ENCODE results near the gene OGN. TPM values are rescaled to one million over a fixed set of nuclear protein-coding genes. Genes with fewer than 3 reads are reported as not detected.

Gene OGN
- total and polyA plus RNA-seq, 2 of the 13 experiments (the other 11 are each of a cell fraction or from before 2014, with no cell fraction given) = not detected

DNA sequence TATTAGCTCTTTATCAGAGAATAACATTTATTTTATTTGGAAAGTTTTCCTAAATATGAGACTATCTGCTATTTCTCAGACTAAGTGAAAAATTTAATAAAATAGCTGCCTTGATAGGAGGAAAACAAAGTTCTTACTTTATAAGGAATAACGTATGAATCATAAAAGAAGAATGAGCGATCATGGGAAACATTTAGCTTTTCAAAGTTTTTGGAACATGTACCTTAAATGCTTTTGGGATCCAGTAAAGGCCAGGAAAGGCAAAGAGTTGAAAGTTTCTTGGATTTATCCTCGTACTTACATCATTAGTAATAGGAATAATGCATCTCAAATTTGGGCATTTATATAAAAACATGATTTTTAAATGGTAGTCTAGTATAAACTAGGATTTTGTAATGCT, 19.4 kb downstream of the OGN start (continued):
- TF ChIP-seq, protein P1, sequence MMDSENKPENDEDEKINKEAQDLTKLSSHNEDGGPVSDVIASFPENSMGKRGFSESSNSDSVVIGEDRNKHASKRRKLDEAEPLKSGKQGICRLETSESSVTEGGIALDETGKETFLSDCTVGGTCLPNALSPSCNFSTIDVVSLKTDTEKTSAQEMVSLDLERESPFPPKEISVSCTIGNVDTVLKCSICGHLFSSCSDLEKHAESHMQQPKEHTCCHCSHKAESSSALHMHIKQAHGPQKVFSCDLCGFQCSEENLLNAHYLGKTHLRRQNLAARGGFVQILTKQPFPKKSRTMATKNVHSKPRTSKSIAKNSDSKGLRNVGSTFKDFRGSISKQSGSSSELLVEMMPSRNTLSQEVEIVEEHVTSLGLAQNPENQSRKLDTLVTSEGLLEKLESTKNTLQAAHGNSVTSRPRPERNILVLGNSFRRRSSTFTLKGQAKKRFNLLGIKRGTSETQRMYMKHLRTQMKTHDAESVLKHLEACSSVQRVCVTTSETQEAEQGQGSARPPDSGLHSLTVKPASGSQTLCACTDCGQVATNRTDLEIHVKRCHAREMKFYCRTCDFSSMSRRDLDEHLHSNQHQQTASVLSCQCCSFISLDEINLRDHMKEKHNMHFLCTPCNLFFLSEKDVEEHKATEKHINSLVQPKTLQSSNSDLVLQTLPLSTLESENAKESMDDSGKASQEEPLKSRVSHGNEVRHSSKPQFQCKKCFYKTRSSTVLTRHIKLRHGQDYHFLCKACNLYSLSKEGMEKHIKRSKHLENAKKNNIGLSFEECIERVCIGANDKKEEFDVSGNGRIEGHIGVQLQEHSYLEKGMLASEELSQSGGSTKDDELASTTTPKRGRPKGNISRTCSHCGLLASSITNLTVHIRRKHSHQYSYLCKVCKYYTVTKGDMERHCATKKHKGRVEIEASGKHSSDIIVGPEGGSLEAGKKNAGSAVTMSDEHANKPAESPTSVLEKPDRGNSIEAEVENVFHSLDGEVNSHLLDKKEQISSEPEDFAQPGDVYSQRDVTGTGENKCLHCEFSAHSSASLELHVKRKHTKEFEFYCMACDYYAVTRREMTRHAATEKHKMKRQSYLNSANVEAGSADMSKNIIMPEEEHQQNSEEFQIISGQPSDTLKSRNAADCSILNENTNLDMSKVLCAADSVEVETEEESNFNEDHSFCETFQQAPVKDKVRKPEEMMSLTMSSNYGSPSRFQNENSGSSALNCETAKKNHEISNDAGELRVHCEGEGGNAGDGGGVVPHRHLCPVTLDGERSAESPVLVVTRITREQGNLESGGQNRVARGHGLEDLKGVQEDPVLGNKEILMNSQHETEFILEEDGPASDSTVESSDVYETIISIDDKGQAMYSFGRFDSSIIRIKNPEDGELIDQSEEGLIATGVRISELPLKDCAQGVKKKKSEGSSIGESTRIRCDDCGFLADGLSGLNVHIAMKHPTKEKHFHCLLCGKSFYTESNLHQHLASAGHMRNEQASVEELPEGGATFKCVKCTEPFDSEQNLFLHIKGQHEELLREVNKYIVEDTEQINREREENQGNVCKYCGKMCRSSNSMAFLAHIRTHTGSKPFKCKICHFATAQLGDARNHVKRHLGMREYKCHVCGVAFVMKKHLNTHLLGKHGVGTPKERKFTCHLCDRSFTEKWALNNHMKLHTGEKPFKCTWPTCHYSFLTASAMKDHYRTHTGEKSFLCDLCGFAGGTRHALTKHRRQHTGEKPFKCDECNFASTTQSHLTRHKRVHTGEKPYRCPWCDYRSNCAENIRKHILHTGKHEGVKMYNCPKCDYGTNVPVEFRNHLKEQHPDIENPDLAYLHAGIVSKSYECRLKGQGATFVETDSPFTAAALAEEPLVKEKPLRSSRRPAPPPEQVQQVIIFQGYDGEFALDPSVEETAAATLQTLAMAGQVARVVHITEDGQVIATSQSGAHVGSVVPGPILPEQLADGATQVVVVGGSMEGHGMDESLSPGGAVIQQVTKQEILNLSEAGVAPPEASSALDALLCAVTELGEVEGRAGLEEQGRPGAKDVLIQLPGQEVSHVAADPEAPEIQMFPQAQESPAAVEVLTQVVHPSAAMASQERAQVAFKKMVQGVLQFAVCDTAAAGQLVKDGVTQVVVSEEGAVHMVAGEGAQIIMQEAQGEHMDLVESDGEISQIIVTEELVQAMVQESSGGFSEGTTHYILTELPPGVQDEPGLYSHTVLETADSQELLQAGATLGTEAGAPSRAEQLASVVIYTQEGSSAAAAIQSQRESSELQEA (CRISPR knock-in tag; IDR thresholded peaks at IDR 0.05; ENCODE audit: not compliant biosample characterization) = no peak
- TF ChIP-seq ZMYM2 (CRISPR knock-in tag; IDR thresholded peaks at IDR 0.05) (no peak), E2F5 (CRISPR knock-in tag; conservative IDR thresholded peaks at IDR 0.05) (no peak), SATB2 (CRISPR knock-in tag; IDR thresholded peaks at IDR 0.05) (no peak), SP140L (CRISPR knock-in tag; IDR thresholded peaks at IDR 0.05; ENCODE audit: borderline replicate concordance) (no peak), ZNF44 (CRISPR knock-in tag; IDR thresholded peaks at IDR 0.05) (no peak), ZKSCAN1 (IDR thresholded peaks at IDR 0.05; ENCODE audit: low read length) (no peak), CREM (IDR thresholded peaks at IDR 0.05) (no peak), CREM (CRISPR knock-in tag; IDR thresholded peaks at IDR 0.05) (no peak), KDM2A (CRISPR knock-in tag; IDR thresholded peaks at IDR 0.05; ENCODE audit: borderline replicate concordance, low read depth) (no peak), ZNF570 (CRISPR knock-in tag; IDR thresholded peaks at IDR 0.05; ENCODE audit: borderline replicate concordance) (no peak), SNAI1 (CRISPR knock-in tag; IDR thresholded peaks at IDR 0.05; ENCODE audit: borderline replicate concordance) (no peak)
- TF ChIP-seq, protein P2, sequence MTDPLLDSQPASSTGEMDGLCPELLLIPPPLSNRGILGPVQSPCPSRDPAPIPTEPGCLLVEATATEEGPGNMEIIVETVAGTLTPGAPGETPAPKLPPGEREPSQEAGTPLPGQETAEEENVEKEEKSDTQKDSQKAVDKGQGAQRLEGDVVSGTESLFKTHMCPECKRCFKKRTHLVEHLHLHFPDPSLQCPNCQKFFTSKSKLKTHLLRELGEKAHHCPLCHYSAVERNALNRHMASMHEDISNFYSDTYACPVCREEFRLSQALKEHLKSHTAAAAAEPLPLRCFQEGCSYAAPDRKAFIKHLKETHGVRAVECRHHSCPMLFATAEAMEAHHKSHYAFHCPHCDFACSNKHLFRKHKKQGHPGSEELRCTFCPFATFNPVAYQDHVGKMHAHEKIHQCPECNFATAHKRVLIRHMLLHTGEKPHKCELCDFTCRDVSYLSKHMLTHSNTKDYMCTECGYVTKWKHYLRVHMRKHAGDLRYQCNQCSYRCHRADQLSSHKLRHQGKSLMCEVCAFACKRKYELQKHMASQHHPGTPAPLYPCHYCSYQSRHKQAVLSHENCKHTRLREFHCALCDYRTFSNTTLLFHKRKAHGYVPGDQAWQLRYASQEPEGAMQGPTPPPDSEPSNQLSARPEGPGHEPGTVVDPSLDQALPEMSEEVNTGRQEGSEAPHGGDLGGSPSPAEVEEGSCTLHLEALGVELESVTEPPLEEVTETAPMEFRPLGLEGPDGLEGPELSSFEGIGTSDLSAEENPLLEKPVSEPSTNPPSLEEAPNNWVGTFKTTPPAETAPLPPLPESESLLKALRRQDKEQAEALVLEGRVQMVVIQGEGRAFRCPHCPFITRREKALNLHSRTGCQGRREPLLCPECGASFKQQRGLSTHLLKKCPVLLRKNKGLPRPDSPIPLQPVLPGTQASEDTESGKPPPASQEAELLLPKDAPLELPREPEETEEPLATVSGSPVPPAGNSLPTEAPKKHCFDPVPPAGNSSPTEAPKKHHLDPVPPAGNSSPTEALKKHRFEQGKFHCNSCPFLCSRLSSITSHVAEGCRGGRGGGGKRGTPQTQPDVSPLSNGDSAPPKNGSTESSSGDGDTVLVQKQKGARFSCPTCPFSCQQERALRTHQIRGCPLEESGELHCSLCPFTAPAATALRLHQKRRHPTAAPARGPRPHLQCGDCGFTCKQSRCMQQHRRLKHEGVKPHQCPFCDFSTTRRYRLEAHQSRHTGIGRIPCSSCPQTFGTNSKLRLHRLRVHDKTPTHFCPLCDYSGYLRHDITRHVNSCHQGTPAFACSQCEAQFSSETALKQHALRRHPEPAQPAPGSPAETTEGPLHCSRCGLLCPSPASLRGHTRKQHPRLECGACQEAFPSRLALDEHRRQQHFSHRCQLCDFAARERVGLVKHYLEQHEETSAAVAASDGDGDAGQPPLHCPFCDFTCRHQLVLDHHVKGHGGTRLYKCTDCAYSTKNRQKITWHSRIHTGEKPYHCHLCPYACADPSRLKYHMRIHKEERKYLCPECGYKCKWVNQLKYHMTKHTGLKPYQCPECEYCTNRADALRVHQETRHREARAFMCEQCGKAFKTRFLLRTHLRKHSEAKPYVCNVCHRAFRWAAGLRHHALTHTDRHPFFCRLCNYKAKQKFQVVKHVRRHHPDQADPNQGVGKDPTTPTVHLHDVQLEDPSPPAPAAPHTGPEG (CRISPR knock-in tag; IDR thresholded peaks at IDR 0.05) = no peak

All from HepG2 (cell line).